Heart right ventricle (tissue), 16 donors: Measurements from ENCODE around the gene LDLRAD4. TPM values are rescaled to one million over a fixed set of nuclear protein-coding genes. Genes with fewer than 3 reads are reported as not detected.

Experiments
- ATAC-seq, 8 donors: fragments of 200-7000 bp; cut with Tn5 transposase; one replicate each; pipeline ENCODE4 v1.9.1; 2020; ENCODE audit warnings: mild to moderate bottlenecking in 8 of 8, moderate library complexity in 8 of 8, moderate number of reproducible peaks in 1 of 8
- DNase-seq, 2 donors: peaks; one replicate each; pipeline ENCODE4 v3.0.0-alpha.2; 2020
- H3K27ac ChIP-seq, 10 donors: fragments of 200-600 bp; sonication (generic) in 2 of 10; one replicate each; pipeline versions ENCODE4 v1.5.0 to v1.8.0; 2020 to 2022; ENCODE audit warnings: mild to moderate bottlenecking in 3 of 10
- H3K27me3 ChIP-seq, 7 donors: fragments of 200-600 bp; one replicate each; pipeline ENCODE4 v1.8.0; 2021 to 2022; ENCODE audit warnings: mild to moderate bottlenecking in 2 of 7
- H3K36me3 ChIP-seq, 9 donors: fragments of 200-600 bp; sonication (generic) in 1 of 9; one replicate each; pipeline versions ENCODE4 v1.5.0 to v1.8.0; 2020 to 2022; ENCODE audit warnings: mild to moderate bottlenecking in 2 of 9
- H3K4me1 ChIP-seq, 9 donors: fragments of 200-600 bp; sonication (generic) in 1 of 9; one replicate each; pipeline versions ENCODE4 v1.5.0 to v1.8.0; 2020 to 2022; ENCODE audit warnings: mild to moderate bottlenecking in 4 of 9
- H3K4me3 ChIP-seq, 10 donors: fragments of 200-600 bp; sonication (generic) in 2 of 10; one replicate each; pipeline versions ENCODE4 v1.5.0 to v1.8.0; 2020 to 2022; ENCODE audit warnings: mild to moderate bottlenecking in 7 of 10, moderate library complexity in 2 of 10
- H3K9me3 ChIP-seq, 11 donors: fragments of 200-600 bp in 10 of 11; sonication (generic) in 2 of 11; one replicate each; pipeline versions ENCODE4 v1.5.0 to v1.8.0; 2013 to 2022; ENCODE audit warnings: mild to moderate bottlenecking in 2 of 11, control low read depth in 1 of 11, moderate library complexity in 1 of 11
- WGBS, 2 donors: extraction: QIAGEN DNeasy Blood & Tissue Kit; methylation state at CpG; one replicate each; pipeline ENCODE4 v1.1.7; 2013; ENCODE audit warnings: inconsistent platforms in 1 of 2; 5-methylcytosine and 5-hydroxymethylcytosine counted together
- intact Hi-C, 10 donors: fragments of 100-400 bp; cut with DNase I; formaldehyde crosslinking; loops; one replicate each; pipeline versions ENCODE4 v1.11.1 to v1.14.2; 2022
- polyA plus RNA-seq, 2 donors: library from polyadenylated mRNA; stranded (reverse); fragments of 200-250 nt; gene quantifications; one replicate each; pipeline ENCODE4 v1.2.3, GENCODE V29; 2013
- total RNA-seq, 10 donors: library from RNA; stranded (reverse); fragmentation: NEBNext Ultra II Directional in 3 of 10; extraction: Animal tissue kit (Norgen Biotek cat#: 25700) in 3 of 10; gene quantifications; one replicate each; pipeline versions ENCODE4 v1.2.1 to v1.2.4, GENCODE V29; 2021 to 2023
- TF ChIP-seq, protein P1 (sequence below), 9 donors: fragments of 200-600 bp; sonication (generic) in 2 of 9; IDR thresholded peaks; one replicate each; pipeline versions ENCODE4 v1.5.0 to v1.8.0; 2021 to 2022; ENCODE audit warnings: antibody characterized with exemption in 9 of 9, mild to moderate bottlenecking in 5 of 9, moderate library complexity in 1 of 9
- donor health status: Arrhythmogenic right ventricular cardiomyopathy.
- donor health status: ischemic (EF 13 %, LVEDD 7.1; RV severe dilation, severe dysfunction).
- donor health status: healthy with polysubstance abuse.
- donor health status: DM: no; HTN: yes; CAD: no.
- donor health status: DM: no; HTN: no; CAD: no.
- donor health status: ischemic (EF 25% LVEDD 6.9; RV normal size, moderate dysfunction).
- donor health status: ischemic (EF 25% LVEDD 5.7; RV mildly dilated, moderate dysfunction).
- donor health status: healthy.
- donor health status: DM: yes; HTN: yes; CAD: no.
- donor health status: Ischemic cardiomyopathy.
- donor health status: ischemic (EF 35%, LVEDD 5.7; RV mildly dilated, moderate dysfunction).
- donor health status: nonischemic (EF 11% LVEDD 7.7; RV severe dilation, severe dysfunction).
- donor health status: DM: yes; HTN: yes; CAD: no.
- donor health status: PGD.
- donor health status: ischemic (EF 29% LVEDD 5.4; RV normal size, mild dysfunction).
- donor health status: nonischemic (EF 23%, LVEDD 6.1; RV moderate dilation, normal function).

LDLRAD4 gene
- total and polyA plus RNA-seq, 12 donors = 5.4 to 74.6 (median 34.6) TPM

DNA sequence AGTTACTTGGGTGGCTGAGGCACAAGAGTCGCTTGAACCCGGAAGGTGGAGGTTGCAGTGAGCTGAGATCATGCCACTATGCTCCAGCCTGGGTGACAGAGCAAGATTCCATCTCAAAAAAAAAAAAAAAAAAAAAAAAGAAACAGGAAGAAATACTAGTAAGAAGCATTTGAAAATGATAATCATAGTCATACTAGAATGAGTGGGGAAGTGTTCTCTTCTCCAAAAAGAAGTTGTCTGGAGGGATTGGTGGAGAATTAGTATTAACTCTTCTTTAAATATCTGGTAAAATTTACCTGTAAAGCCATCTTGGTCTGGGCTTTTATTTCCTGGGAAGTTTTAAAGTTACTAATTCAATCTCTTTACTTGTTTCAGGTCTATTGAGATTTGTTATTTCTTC, 376.0 kb downstream of the LDLRAD4 start:
- DNase-seq (no peak), ATAC-seq (no peak)
- no peaks in the 10 kb centered on the region for H3K27me3 ChIP-seq
- no peak overlapping the region for H3K27ac ChIP-seq
- WGBS, 2 donors = 96% methylated on average over 2 of the region's 2 CpGs
- no peak overlapping the region for H3K4me3 ChIP-seq
- TF ChIP-seq, protein P1, sequence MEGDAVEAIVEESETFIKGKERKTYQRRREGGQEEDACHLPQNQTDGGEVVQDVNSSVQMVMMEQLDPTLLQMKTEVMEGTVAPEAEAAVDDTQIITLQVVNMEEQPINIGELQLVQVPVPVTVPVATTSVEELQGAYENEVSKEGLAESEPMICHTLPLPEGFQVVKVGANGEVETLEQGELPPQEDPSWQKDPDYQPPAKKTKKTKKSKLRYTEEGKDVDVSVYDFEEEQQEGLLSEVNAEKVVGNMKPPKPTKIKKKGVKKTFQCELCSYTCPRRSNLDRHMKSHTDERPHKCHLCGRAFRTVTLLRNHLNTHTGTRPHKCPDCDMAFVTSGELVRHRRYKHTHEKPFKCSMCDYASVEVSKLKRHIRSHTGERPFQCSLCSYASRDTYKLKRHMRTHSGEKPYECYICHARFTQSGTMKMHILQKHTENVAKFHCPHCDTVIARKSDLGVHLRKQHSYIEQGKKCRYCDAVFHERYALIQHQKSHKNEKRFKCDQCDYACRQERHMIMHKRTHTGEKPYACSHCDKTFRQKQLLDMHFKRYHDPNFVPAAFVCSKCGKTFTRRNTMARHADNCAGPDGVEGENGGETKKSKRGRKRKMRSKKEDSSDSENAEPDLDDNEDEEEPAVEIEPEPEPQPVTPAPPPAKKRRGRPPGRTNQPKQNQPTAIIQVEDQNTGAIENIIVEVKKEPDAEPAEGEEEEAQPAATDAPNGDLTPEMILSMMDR (IDR thresholded peaks at IDR 0.05) = no peak
- intact Hi-C loops = no loop called here
- no peaks in the 10 kb centered on the region for H3K36me3 ChIP-seq
- peaks cover 0 to 15% (median 11%) of the 10 kb centered on the region in 9 donors for H3K4me1 ChIP-seq
- H3K9me3 ChIP-seq = peaks cover 0 to 43% (median 29%) of the 10 kb centered on the region in 11 donors

DNA sequence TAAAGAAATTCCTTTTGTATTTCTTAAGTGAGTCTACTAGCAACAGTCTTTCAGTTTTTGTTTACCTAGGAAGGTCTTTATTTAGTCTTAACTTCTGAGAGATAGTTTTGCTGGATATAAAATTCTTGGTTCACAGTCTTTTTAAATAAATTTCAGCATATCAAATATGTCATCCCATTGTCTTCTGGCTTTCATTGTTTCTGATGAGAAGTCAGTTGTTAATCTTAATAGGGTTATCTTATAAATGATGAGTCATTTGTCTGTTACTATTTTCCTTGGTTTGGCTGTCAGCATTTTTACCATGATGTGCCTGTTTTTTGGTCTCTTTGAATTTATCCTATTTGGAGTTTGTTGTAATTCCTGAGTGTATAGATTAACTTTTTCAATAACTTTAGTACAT, 378.5 kb downstream of the LDLRAD4 start:
- H3K27me3 ChIP-seq = no peaks in the 10 kb centered on the region
- intact Hi-C loops = no loop called here
- TF ChIP-seq, protein P1 (IDR thresholded peaks at IDR 0.05) = no peak
- no peak for DNase-seq
- no peak overlapping the region for H3K27ac ChIP-seq
- H3K4me1 ChIP-seq = peaks cover 0 to 7% (median 4%) of the 10 kb centered on the region in 9 donors
- H3K9me3 ChIP-seq = peaks cover 0 to 43% (median 29%) of the 10 kb centered on the region in 11 donors
- H3K36me3 ChIP-seq = no peaks in the 10 kb centered on the region
- ATAC-seq = no peak
- H3K4me3 ChIP-seq = no peak overlapping the region

DNA sequence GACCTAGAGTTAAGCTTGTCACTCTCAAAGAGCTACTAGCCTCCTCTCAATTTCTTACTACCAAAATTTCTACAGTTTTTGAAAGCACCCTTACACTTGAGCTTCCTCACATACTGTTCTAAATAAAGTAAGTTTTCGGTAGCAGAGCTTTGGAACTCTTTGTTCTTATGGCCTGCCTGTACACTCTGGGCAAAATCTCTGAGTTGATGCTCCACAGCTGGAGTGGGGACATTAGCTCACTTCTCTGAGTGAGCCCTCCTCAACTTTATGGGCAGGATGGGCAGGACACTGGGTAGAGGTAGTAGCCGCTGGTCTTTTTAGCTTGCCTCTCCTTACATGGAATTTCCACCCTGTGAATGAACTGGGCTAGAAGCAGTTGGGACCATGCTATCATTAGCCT, 380.0 kb downstream of the LDLRAD4 start:
- peak in 2 of 8 donors; percentile 13 to 74 for ATAC-seq
- WGBS, 2 donors = 81 to 83% methylated on average over 2 of the region's 2 CpGs

DNA sequence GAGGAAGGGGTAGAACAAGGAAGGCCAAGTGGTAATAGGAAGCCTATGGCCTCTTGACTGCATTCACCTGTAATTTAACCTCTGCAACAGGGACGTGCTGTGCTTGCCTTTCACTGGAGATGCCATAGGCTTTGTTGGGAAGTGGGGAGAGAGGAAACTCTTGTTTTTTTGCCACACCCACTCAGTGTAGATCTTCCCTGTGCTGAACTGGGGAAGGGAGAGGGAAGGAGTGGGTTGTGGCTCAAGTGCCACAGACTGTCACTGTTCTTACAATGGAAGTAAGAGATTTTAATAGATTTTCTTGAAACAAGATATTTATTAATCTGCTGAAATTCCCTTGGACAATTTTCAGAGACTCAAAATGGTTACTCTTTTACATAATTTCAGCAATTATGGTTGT, 380.5 kb downstream of the LDLRAD4 start:
- H3K27me3 ChIP-seq = no peaks in the 10 kb centered on the region
- H3K4me3 ChIP-seq = no peak overlapping the region
- ATAC-seq (peak in 1 of 8 donors; percentile 12), DNase-seq (no peak)
- TF ChIP-seq, protein P1 (IDR thresholded peaks at IDR 0.05) = no peak
- H3K27ac ChIP-seq = no peak overlapping the region
- H3K36me3 ChIP-seq = no peaks in the 10 kb centered on the region
- H3K4me1 ChIP-seq = peaks cover 0 to 5% (median 0%) of the 10 kb centered on the region in 9 donors
- H3K9me3 ChIP-seq = peaks cover 0 to 43% (median 29%) of the 10 kb centered on the region in 11 donors
- 73 to 90% methylated on average over 1 of the region's 1 CpG for WGBS, 2 donors
- intact Hi-C loops = no loop called here

More for the DNA sequence above, 380.0 kb downstream of the LDLRAD4 start:
- intact Hi-C loops = no loop called here
- H3K27me3 ChIP-seq = no peaks in the 10 kb centered on the region
- TF ChIP-seq, protein P1 (IDR thresholded peaks at IDR 0.05) = no peak
- peaks cover 0 to 43% (median 29%) of the 10 kb centered on the region in 11 donors for H3K9me3 ChIP-seq
- no peak overlapping the region for H3K27ac ChIP-seq
- H3K4me1 ChIP-seq = peaks cover 0 to 5% (median 0%) of the 10 kb centered on the region in 9 donors
- no peak for DNase-seq
- no peaks in the 10 kb centered on the region for H3K36me3 ChIP-seq
- H3K4me3 ChIP-seq = no peak overlapping the region
